ENCODE results near the gene YIF1A.

DNA sequence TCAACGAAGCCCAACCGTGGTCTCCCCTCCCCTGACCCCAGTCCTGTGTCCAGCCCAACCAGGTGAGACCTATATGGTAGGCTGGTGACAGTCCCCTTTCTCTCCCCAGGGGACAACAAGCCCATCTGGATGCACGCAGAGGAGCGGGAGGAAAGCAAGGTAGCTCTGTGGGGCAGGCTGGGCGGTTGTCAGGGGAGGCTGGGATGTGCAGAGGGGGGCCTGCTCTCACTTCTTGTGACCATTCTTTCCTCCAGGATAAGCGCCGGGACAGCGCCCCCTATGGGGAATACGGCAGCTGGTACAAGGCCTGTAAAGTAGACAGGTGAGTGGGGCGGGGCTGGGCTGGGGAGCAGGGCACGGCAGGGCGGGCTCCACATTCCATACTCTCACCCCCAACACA, 24.0 kb downstream of the YIF1A start:
- TF ChIP-seq, protein P1, sequence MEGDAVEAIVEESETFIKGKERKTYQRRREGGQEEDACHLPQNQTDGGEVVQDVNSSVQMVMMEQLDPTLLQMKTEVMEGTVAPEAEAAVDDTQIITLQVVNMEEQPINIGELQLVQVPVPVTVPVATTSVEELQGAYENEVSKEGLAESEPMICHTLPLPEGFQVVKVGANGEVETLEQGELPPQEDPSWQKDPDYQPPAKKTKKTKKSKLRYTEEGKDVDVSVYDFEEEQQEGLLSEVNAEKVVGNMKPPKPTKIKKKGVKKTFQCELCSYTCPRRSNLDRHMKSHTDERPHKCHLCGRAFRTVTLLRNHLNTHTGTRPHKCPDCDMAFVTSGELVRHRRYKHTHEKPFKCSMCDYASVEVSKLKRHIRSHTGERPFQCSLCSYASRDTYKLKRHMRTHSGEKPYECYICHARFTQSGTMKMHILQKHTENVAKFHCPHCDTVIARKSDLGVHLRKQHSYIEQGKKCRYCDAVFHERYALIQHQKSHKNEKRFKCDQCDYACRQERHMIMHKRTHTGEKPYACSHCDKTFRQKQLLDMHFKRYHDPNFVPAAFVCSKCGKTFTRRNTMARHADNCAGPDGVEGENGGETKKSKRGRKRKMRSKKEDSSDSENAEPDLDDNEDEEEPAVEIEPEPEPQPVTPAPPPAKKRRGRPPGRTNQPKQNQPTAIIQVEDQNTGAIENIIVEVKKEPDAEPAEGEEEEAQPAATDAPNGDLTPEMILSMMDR (IDR thresholded peaks at IDR 0.05), result peak in 1 of 6 experiments; percentile 16
- no peak for TF ChIP-seq POLR2A (IDR thresholded peaks at IDR 0.05)
